Measurements from ENCODE around the gene SETD2.

Gene SETD2

DNA sequence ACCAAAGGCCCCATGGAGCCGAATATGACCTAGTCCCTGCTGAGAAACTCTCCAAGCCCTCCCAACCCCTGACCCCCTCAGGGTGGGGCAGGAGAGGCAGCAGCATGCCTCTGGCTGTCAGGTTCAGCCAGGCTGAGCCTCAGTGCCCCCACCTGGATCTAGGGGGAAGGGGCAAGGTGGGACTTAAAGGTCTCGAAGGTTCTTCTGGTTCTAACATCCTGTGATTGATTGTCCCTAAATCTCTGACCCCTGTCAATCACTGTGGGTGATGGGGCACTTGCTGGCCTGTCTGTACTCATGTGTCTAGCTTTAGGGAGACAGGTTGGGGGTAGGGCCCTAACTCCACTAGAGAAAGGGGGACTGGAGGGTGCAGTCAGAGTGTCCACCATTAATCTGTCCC lies 170.6 kb downstream of the SETD2 start:
- Histone ChIP-seq H3K14ac (ENCODE audit: low read length) (no peak overlapping the region), H3K79me1 (ENCODE audit: low read length) (no peaks in the 10 kb centered on the region), H2AFZ (ENCODE audit: insufficient read depth, low read length, poor library complexity) (no peak overlapping the region), H3K9me3 (ENCODE audit: insufficient read depth, low read depth, low read length) (peaks cover 2% of the 10 kb centered on the region), H3K4ac (ENCODE audit: low read depth, low read length) (no peak overlapping the region), H4K8ac (ENCODE audit: low read depth, low read length) (no peak overlapping the region), H3K27me3 (ENCODE audit: insufficient read depth, low read length) (no peaks in the 10 kb centered on the region), H2BK5ac (ENCODE audit: low read depth, low read length, poor library complexity) (no peak overlapping the region), H3K4me1 (ENCODE audit: control insufficient read depth in 1 of 2, insufficient read depth in 2 of 2, low read length in 2 of 2) (peaks cover 0 to 2% of the 10 kb centered on the region in 2 experiments), H4K91ac (ENCODE audit: low read depth, low read length) (no peak overlapping the region), H3K79me2 (ENCODE audit: control insufficient read depth, insufficient read depth, low read length, poor library complexity) (no peaks in the 10 kb centered on the region), H2AK5ac (ENCODE audit: low read length) (no peak overlapping the region), H2BK120ac (ENCODE audit: insufficient read depth, low read length, poor library complexity) (no peak overlapping the region), H3K4me2 (ENCODE audit: low read length) (no peak overlapping the region), H3K9ac (ENCODE audit: low read length) (no peak overlapping the region), H3K23ac (ENCODE audit: low read length) (no peak overlapping the region), H3K4me3 (ENCODE audit: low read depth, low read length) (no peak overlapping the region), H4K12ac (ENCODE audit: low read depth, low read length) (no peak overlapping the region), H3K36me3 (ENCODE audit: control insufficient read depth in 1 of 2, insufficient read depth in 2 of 2, low read length in 2 of 2) (peaks cover 36 to 40% of the 10 kb centered on the region in 2 experiments), H2BK12ac (ENCODE audit: low read length) (no peak overlapping the region), H3K18ac (ENCODE audit: low read length) (no peak overlapping the region), H3K27ac (ENCODE audit: low read depth, low read length) (no peak overlapping the region)
- DNase-seq = no peak
- WGBS (ENCODE audit: extremely low coverage, insufficient coverage, insufficient read length) = no CpG with 5 or more reads among the region's 2 CpGs

DNA sequence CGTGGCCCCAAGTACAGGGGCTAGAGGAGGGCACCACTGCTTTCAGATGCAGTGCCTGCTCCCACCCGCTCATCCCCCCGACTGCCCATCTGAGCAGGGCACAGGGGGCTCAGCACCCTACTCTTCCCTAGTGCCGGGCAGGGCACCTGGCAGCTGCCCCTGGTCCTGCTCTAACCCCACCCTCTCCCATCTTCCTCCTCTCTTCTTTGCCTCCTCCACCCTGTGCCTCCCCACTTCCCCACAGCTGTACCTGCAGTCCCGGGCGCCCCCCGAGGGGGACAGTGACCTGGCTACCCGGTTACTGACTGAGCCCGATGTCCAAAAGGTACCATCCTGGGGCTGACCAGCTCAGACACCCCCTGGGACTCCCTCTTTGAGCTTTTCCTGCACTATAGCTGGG lies 171.7 kb downstream of the SETD2 start:
- H2AFZ ChIP-seq (ENCODE audit: insufficient read depth, low read length, poor library complexity) = no peak overlapping the region
- H4K12ac ChIP-seq (ENCODE audit: low read depth, low read length) = no peak overlapping the region
- H3K4me2 ChIP-seq (ENCODE audit: low read length) = no peak overlapping the region
- H3K36me3 ChIP-seq (ENCODE audit: control insufficient read depth in 1 of 2, insufficient read depth in 2 of 2, low read length in 2 of 2) = peaks cover 34 to 40% of the 10 kb centered on the region in 2 experiments
- H3K23ac ChIP-seq (ENCODE audit: low read length) = no peak overlapping the region
- no peak overlapping the region for H2BK5ac ChIP-seq (ENCODE audit: low read depth, low read length, poor library complexity)
- H2AK5ac ChIP-seq (ENCODE audit: low read length) = no peak overlapping the region
- H3K27ac ChIP-seq (ENCODE audit: low read depth, low read length) = no peak overlapping the region
- peaks cover 4% of the 10 kb centered on the region for H3K79me1 ChIP-seq (ENCODE audit: low read length)
- H3K4ac ChIP-seq (ENCODE audit: low read depth, low read length) = no peak overlapping the region
- H3K79me2 ChIP-seq (ENCODE audit: control insufficient read depth, insufficient read depth, low read length, poor library complexity) = no peaks in the 10 kb centered on the region
- H3K4me1 ChIP-seq (ENCODE audit: control insufficient read depth in 1 of 2, insufficient read depth in 2 of 2, low read length in 2 of 2) = peaks cover 6 to 9% of the 10 kb centered on the region in 2 experiments
- H2BK12ac ChIP-seq (ENCODE audit: low read length) = no peak overlapping the region
- H3K27me3 ChIP-seq (ENCODE audit: insufficient read depth, low read length) = no peaks in the 10 kb centered on the region
- H4K8ac ChIP-seq (ENCODE audit: low read depth, low read length) = no peak overlapping the region
- H3K9ac ChIP-seq (ENCODE audit: low read length) = no peak overlapping the region
- H2BK120ac ChIP-seq (ENCODE audit: insufficient read depth, low read length, poor library complexity) = no peak overlapping the region
- no peak overlapping the region for H4K91ac ChIP-seq (ENCODE audit: low read depth, low read length)
- H3K9me3 ChIP-seq (ENCODE audit: insufficient read depth, low read depth, low read length) = peaks cover 2% of the 10 kb centered on the region
- WGBS (ENCODE audit: extremely low coverage, insufficient coverage, insufficient read length) = no CpG with 5 or more reads among the region's 9 CpGs
- no peak overlapping the region for H3K4me3 ChIP-seq (ENCODE audit: low read depth, low read length)
- H3K14ac ChIP-seq (ENCODE audit: low read length) = no peak overlapping the region
- no peak for DNase-seq
- no peak overlapping the region for H3K18ac ChIP-seq (ENCODE audit: low read length)

DNA sequence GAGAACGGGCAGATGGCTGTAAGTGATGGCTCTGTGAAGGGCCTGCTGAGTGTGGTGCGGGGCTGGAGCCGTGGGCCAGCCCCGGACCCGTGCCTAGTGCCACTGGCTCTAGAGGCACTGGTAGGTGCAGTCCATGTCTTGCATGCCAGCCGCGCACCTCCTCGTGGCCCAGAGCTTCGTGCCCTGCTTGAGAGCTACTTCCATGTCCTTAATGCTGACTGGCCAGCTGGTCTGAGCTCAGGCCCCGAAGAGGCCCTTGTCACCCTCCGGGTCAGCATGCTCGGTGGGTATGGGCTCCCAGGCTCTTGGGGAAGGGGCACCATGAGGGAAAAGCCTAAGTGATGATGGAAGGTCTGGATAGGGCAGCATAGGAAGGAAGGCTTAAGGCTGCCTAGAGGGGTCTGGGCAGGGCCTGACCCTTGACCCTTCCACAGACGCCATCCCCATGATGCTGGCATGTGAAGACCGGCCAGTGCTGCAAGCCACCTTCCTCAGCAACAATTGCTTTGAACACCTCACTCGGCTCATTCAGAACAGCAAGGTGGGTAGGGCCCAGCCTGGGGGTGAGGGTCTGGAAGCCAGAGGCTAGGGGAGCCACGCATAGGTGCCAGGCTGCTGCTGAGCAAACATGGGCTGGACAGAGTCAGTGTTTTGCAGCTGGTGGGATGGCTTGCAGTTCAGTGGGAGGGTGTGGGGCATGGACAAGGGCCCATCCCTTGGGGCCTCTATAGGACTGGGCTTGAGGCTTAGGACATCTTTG lies 172.3 kb downstream of the SETD2 start:
- Histone ChIP-seq H3K79me2 (ENCODE audit: control insufficient read depth, insufficient read depth, low read length, poor library complexity) (no peaks in the 10 kb centered on the region), H2AK5ac (ENCODE audit: low read length) (no peak overlapping the region), H3K27ac (ENCODE audit: low read depth, low read length) (no peak overlapping the region), H3K79me1 (ENCODE audit: low read length) (peaks cover 4% of the 10 kb centered on the region), H3K14ac (ENCODE audit: low read length) (no peak overlapping the region), H3K4me2 (ENCODE audit: low read length) (no peak overlapping the region), H2BK120ac (ENCODE audit: insufficient read depth, low read length, poor library complexity) (no peak overlapping the region), H3K18ac (ENCODE audit: low read length) (no peak overlapping the region), H4K8ac (ENCODE audit: low read depth, low read length) (no peak overlapping the region), H3K9me3 (ENCODE audit: insufficient read depth, low read depth, low read length) (peaks cover 2% of the 10 kb centered on the region), H4K91ac (ENCODE audit: low read depth, low read length) (no peak overlapping the region), H3K9ac (ENCODE audit: low read length) (no peak overlapping the region), H2BK5ac (ENCODE audit: low read depth, low read length, poor library complexity) (no peak overlapping the region), H3K4ac (ENCODE audit: low read depth, low read length) (no peak overlapping the region), H3K27me3 (ENCODE audit: insufficient read depth, low read length) (no peaks in the 10 kb centered on the region), H2AFZ (ENCODE audit: insufficient read depth, low read length, poor library complexity) (no peak overlapping the region), H2BK12ac (ENCODE audit: low read length) (no peak overlapping the region), H4K12ac (ENCODE audit: low read depth, low read length) (no peak overlapping the region), H3K36me3 (ENCODE audit: control insufficient read depth in 1 of 2, insufficient read depth in 2 of 2, low read length in 2 of 2) (peaks cover 34 to 40% of the 10 kb centered on the region in 2 experiments), H3K23ac (ENCODE audit: low read length) (no peak overlapping the region), H3K4me3 (ENCODE audit: low read depth, low read length) (no peak overlapping the region), H3K4me1 (ENCODE audit: control insufficient read depth in 1 of 2, insufficient read depth in 2 of 2, low read length in 2 of 2) (peaks cover 9 to 16% of the 10 kb centered on the region in 2 experiments)
- no CpG with 5 or more reads among the region's 16 CpGs for WGBS (ENCODE audit: extremely low coverage, insufficient coverage, insufficient read length)
- DNase-seq = no peak

DNA sequence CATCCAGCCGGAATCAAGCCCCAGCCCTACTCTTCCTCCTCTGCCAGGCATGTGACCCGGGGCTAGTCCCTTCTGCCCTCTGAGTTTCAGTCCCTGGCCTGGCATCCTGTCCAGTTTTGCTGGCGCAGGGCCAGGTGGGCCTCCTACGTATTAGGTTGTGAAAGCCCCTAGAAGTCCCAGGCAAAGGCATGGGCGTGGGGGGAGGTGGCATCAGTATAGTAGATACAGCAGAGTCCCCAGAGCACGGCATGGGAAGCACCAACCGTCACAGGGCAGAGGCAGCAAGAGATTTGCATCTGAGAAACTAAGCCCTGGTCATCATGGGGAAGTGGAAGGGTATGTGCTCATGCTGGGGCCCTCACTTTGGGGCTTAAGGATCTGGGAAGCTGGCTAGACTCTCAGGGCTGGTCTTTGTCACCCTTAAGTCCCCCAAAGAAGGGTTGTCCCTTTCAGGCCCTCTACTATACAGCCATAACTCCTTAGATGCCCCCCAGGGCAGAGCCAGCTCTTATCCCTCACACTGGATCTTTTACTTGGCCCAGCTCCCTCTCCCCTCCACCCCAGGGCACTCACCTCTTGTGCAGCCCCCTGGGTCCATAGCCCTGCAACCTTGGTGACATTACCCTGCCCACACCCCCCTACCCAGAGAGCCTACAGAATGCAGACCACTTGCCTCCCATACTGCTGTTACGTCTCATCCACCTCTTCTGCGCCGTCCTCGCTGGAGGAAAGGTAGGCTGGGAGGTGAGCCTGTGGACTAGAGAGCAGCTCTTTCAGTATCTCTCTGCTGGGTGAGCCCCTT lies 173.1 kb downstream of the SETD2 start:
- no peak overlapping the region for H2BK5ac ChIP-seq (ENCODE audit: low read depth, low read length, poor library complexity)
- H3K4me3 ChIP-seq (ENCODE audit: low read depth, low read length) = no peak overlapping the region
- DNase-seq = peak; percentile 45 to 46
- no peak overlapping the region for H4K91ac ChIP-seq (ENCODE audit: low read depth, low read length)
- H3K79me2 ChIP-seq (ENCODE audit: control insufficient read depth, insufficient read depth, low read length, poor library complexity) = no peaks in the 10 kb centered on the region
- no peak overlapping the region for H2AK5ac ChIP-seq (ENCODE audit: low read length)
- H3K4ac ChIP-seq (ENCODE audit: low read depth, low read length) = no peak overlapping the region
- no peaks in the 10 kb centered on the region for H3K27me3 ChIP-seq (ENCODE audit: insufficient read depth, low read length)
- H3K23ac ChIP-seq (ENCODE audit: low read length) = no peak overlapping the region
- peaks cover 2% of the 10 kb centered on the region for H3K9me3 ChIP-seq (ENCODE audit: insufficient read depth, low read depth, low read length)
- no peak overlapping the region for H2BK120ac ChIP-seq (ENCODE audit: insufficient read depth, low read length, poor library complexity)
- H3K36me3 ChIP-seq (ENCODE audit: control insufficient read depth in 1 of 2, insufficient read depth in 2 of 2, low read length in 2 of 2) = peaks cover 32 to 38% of the 10 kb centered on the region in 2 experiments
- WGBS (ENCODE audit: extremely low coverage, insufficient coverage, insufficient read length) = no CpG with 5 or more reads among the region's 11 CpGs
- H3K4me2 ChIP-seq (ENCODE audit: low read length) = no peak overlapping the region
- no peak overlapping the region for H2BK12ac ChIP-seq (ENCODE audit: low read length)
- H3K4me1 ChIP-seq (ENCODE audit: control insufficient read depth in 1 of 2, insufficient read depth in 2 of 2, low read length in 2 of 2) = peaks cover 16 to 23% of the 10 kb centered on the region in 2 experiments
- no peak overlapping the region for H3K9ac ChIP-seq (ENCODE audit: low read length)
- no peak overlapping the region for H4K12ac ChIP-seq (ENCODE audit: low read depth, low read length)
- no peak overlapping the region for H2AFZ ChIP-seq (ENCODE audit: insufficient read depth, low read length, poor library complexity)
- no peak overlapping the region for H3K18ac ChIP-seq (ENCODE audit: low read length)
- no peak overlapping the region for H3K14ac ChIP-seq (ENCODE audit: low read length)
- H4K8ac ChIP-seq (ENCODE audit: low read depth, low read length) = no peak overlapping the region
- H3K27ac ChIP-seq (ENCODE audit: low read depth, low read length) = no peak overlapping the region
- peaks cover 4% of the 10 kb centered on the region for H3K79me1 ChIP-seq (ENCODE audit: low read length)

All from trophoblast cell (in vitro differentiated cells and primary cell).